ENCODE data around the gene SAMSN1.

- TF ChIP-seq CTCF (IDR thresholded peaks at IDR 0.05; ENCODE audit: low read length) (no peak), EZH2 (IDR thresholded peaks at IDR 0.05; ENCODE audit: borderline replicate concordance, low read length) (no peak)
Measured at GRCh38 chr21:14548779-14549178, 2.7 kb upstream of the SAMSN1 start.

Data from OCI-LY1 (cell line).